HG03378 (cell line): ENCODE measurements around the gene SLAIN2.

Source experiments
- ATAC-seq: cut with Tn5 transposase; IDR thresholded peaks from one replicate; pipeline ENCODE4 v1.9.1; 2021; ENCODE audit warnings: mild to moderate bottlenecking, moderate library complexity; ENCODE audit not compliant: unreplicated experiment

Gene SLAIN2

DNA sequence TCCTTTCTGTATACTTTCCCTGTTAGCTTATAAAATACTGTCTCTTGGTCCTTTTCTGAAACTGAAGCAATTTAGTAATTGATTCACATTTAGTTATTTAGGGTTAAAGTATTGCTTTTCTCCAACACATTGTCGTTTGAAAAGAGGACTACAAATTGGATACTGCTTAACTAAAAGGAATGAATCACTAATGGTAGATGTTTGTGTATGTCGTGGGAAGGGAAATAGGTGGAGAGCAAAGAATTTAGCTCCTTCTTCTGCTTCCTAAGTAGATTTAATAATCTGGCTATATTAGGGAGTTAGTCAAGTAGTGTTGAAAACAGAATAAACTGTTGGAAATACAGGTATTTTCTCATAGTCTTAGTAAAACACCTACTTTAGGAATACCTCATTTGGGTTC, 27.9 kb downstream of the SLAIN2 start:
- ATAC-seq: no peak

GRCh38 chr4:48369771-48370170, 28.4 kb downstream of the SLAIN2 start:
- no peak for ATAC-seq

DNA sequence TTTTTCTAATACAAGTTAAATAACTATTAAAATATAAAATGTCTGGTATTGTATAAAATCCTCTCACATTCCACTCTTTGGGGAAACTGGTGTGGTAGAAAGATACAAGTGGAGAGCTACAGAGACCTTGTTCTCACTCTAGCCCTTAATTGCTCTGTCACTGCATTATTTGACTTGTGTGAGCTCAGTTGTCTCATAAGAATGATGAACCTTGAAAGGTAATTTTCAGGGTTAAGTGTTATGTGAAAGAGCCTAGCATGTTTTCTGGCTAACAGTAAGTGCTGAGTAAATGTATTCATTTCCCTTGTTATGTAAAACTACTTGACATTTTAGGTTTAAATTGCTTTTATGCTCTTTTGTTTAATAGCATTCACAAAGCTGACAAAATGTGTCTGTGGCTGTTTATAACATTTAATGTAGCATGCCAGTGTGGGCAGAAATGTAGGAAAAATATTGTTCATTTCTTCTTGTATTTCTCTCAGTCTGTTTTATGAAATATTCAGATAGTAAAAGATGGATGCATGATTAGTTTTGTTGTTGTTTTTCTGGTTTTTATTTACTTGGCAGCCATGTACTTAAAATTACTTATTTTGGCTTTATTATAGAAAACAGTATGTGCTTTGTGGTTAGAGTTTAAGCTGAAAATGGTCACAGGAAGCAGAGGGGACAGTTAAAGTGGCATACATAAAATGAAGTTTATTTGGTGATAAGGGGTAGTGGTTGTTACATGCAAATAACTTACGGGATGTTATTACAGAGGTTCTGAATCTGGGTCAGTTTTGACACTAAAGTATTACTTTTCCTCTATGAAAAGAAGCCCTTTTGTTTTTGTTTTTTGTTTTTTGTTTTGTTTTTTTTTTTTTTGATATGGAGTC, 29.2 kb downstream of the SLAIN2 start:
- ATAC-seq: no peak

DNA sequence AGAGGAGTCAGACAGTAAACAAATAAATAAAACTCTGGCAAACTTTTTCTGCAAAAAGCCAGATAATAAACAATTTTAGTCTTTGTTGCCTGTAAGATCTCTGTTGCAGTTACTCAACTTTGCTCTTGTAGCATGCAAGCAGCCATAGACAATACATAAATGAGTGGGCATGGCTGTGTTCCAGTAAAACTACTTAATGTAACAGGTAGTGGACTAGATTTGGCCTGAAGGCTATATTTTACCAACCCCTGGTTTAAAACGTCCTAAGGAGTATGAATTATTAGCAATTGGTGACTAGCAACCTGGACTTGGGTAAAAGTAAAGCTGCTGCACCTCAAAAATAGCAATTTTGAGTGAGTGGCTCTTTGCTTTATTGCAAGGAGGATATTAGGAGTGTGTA, 30.9 kb downstream of the SLAIN2 start:
- no peak for ATAC-seq

- ATAC-seq: no peak
Observed at GRCh38 chr4:48375651-48376304, 34.4 kb downstream of the SLAIN2 start.

- ATAC-seq: no peak
Observed at GRCh38 chr4:48379587-48380180, 38.4 kb downstream of the SLAIN2 start.

DNA sequence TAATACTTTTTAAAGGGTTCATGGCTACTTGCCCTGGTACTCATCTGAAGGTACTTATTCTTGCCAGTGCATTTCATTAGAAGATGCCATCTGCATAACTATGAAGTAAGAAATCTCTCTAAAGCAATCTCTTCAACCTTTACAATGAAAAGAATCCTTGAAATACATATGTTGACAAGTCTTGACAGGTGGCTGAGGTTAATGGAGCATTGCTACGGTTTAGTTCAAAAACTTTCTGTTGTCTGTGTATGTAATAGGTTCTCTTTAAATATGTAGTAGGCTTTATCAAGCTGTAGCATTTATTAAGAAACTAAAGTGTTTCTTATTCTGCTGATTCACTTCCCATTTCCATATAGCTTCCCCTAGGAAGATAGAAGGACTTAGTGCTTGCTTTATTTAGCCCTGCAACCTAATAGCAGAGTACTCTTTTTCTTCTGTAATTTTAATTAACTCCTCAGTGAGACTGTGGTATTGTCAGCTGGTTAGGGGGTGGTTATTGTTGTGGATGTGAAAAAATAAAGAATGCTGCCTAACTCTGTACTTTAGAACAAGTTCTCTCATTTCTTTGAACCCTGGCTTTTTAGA, 39.3 kb downstream of the SLAIN2 start:
- no peak for ATAC-seq

DNA sequence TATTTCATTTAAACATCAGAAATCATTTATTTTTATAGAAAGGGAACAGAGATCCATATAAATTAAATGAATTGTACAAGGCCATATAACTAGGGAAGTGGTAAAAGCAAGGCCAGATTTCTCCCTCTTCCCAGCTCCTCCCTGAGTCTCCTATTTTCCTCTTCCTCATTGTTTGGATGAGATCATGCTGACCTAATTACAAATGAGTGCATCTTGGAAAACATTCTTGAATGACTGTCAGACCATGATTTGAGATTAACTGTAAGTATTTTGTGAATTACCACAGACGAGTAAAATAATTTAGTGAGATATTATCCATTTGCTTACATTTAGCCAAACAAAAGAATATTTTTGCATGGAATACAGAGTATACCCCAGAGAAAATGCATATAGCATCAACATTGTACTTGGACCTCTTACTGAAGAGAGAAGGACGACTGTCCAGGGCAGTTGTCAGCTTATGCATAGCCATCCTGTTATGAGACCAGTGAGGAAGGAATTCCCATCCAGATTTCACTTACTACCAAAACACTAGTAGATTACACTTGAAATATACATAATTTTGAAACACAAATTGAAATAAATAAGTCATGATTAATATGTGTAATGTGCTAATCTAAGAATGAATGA, 47.3 kb downstream of the SLAIN2 start:
- no peak for ATAC-seq

DNA sequence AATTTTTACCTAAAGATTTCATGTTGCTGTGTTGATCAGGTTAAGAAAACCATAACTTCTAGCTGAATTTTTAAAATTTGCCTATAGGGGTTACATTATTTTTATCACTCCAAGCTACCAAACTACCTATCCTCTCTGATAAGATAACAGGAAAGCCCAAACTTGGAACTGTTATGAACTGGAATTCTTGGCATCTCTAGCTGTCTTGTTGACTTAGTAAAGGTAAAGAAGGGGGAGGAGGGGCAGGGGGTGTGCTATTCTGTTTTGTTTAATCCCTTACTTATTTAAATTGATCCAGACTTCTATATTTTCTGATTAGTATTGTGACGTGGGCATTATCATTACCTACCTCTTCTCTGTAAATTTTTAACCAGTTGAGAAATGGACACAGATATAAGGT, 54.7 kb downstream of the SLAIN2 start:
- no peak for ATAC-seq

DNA sequence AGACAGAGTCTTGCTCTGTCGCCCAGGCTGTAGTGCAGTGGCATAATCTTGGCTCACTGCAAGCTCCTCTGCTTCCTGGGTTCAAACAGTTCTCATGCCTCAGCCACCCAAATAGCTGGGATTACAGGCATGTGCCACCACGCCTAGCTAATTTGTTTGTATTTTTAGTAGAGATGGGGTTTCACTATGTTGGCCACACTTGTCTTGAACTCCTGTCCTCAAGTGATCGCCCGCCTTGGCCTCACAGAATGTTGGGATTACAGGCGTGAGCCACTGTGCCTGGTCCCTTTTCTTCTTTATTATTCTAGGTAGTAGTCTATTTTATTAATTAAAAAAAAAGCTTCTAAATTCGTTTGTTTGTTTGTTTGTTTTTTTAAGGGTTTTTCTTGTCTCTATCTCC, 59.1 kb downstream of the SLAIN2 start:
- ATAC-seq: no peak

GRCh38 chr4:48403358-48403757, 62.0 kb downstream of the SLAIN2 start:
- no peak for ATAC-seq

- no peak for ATAC-seq
Observed at GRCh38 chr4:48403779-48404178, 62.5 kb downstream of the SLAIN2 start.

- ATAC-seq: no peak
Observed at GRCh38 chr4:48405924-48406323, 64.6 kb downstream of the SLAIN2 start.

- ATAC-seq: no peak
Observed at GRCh38 chr4:48409203-48409602, 67.9 kb downstream of the SLAIN2 start.

DNA sequence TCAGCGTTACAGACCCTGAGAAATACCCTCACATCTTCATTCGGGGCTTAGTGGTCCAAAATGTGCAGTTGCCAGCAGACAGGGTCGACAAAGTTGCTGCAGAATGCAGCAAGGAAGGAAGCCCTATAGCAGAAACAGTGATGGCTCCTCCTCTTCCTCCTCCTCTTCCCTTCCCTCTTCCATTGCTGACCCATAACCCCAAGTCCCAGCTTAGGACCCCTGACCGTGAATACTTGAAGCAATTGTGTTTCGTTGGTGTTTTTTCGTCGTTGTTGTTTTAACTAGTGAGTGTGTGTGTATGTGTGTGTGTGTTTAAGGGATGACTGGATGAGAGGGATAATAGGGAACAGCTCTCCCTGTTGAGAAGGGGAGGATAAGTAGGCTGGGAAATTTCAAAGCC, 69.5 kb downstream of the SLAIN2 start:
- ATAC-seq: no peak

GRCh38 chr4:48420144-48420543, 78.8 kb downstream of the SLAIN2 start:
- ATAC-seq: no peak

GRCh38 chr4:48421101-48421500, 79.8 kb downstream of the SLAIN2 start:
- ATAC-seq: no peak

GRCh38 chr4:48428926-48429325, 87.6 kb downstream of the SLAIN2 start:
- no peak for ATAC-seq

DNA sequence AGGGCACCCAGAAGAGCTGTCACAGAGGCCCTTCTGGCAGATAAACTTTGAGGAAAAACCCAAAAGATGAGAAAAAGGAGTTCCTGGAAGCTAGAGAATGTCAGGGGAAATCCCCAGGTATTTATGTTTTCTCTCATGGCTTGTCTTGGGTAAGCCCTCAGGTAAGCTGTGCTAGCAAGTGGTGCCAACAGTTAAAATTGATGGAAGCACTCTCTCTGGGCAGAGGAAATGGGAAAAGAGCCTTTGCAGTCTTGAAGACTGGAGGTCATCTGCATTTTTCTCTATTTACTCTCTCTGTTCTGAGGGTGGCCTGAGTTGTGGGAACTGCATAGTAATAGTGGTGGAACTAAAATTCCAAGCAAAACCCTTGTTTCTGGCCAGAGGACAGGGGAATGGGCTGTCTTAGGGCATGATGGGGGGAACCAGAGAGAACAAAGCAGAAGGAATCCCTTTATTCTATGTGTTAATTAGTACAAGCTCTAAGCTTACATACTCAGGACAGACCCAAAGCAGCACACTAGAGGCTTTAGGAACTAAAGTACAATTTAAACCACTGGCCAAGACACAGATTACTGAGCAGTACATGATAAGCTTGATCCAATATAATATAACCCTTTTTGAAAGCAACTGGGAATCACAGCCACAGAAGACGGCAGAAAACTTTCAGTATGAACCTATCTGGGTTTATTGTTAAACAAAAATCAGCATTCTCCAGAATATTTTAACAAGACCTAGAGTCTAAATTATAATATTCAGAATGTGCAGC, 88.6 kb downstream of the SLAIN2 start:
- ATAC-seq: no peak

DNA sequence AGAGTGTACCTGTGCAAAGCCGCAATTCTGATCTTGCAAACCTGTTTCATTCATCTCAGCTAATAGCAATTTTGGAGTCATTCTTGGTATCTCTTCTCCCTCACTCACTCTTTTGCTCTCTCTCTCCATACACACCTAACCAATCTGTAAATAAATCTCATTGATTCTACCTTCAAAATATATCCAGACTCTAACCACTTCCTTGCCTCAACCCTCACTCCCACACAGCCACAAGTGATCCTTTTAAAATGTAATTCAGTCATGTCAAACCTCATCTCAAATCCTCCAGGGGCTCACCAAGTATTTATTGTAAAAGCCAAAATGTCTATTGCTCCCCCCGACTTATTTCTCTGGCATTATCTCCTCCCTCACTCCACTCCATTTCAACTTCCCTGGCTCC, 90.1 kb downstream of the SLAIN2 start:
- no peak for ATAC-seq
